Measurements from ENCODE around the gene ROR1.

The ROR1 gene

DNA sequence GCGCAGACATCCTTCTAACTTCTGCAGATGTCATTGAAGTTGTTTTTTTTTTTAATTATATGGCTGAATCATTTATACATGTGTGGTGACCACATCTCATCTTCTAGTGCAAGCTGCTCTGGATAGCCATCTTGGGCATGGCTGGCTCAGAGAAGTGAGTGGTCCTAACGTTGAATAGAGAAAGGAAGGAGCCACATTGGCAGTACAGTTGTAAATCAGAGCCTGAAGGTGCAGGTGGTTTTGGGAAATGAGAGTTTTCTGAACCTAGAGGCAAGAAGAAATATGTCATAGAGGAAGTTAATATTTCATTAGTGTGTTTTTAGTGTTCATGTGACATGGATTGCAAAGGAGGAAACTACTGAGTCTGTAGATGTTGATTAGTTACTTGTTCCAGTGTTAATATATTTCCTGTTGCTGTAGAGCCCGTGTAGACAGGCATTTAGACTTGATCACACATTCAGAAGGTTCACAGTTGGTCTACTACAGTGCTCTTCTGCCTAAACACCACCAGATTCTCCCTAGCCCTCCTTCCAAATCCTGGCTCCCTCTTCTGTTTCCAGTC lies 163.7 kb downstream of the ROR1 start:
- no peak for DNase-seq (ENCODE audit: low read depth)

DNA sequence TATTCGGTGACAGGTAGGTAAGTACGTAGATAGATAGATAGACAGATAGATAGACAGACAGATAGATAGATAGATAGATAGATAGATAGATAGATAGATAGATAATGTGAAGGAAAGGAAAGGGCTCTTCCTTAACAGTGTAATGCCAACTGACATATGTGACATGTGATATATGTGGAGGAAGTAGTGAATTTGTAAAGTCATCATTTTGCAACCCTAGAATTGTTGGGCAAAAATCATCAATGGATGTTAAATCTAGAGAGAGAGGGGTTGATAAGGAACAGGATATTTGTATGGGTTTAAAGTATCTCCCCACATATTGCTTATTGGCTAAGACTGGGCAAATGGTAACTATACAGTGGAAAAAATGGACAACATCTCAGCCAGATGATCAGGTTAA lies 166.6 kb downstream of the ROR1 start:
- DNase-seq (ENCODE audit: low read depth) = no peak

DNA sequence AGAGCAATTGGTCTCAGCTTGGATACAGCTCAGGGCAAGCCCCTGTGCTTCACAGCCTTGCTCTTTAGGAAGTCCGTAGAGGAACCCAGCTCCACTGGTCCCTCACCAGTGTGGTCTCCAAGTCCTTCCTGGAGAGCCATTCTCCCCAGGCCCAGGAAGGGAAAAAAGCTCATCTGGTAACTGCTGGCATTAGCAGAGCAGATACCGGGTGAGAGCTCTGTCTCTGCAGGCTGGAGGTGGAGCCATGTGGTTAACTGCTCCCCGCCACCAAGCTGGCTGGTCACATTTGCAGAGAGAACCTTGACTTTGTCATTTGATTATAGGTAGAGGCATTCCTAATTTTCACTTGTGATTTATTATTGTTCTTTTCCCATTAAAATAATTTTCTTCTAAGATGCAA lies 169.6 kb downstream of the ROR1 start:
- no peak for DNase-seq (ENCODE audit: low read depth)

- DNase-seq (ENCODE audit: low read depth) = no peak
Measured at GRCh38 chr1:63945943-63946342, 172.1 kb downstream of the ROR1 start.

- no peak for DNase-seq (ENCODE audit: low read depth)
Measured at GRCh38 chr1:63946866-63947491, 173.2 kb downstream of the ROR1 start.

DNA sequence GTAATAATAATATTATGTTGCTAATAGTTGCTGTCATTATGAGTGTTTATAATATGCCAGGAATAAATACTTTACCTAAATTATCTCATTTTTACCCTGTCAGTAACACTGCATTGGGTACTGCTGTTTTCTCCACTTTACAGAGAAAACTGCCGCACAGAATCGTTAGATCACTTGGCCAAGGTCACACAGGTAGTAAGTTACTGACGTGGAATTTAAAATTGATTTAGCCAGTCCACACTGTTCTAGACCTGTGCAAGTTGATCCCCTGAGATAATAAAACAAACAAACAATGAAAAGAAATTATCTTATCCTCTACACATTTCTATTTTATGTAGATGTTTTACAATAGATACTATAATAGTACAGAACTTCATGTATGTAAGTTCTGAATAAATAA lies 174.1 kb downstream of the ROR1 start:
- no peak for DNase-seq (ENCODE audit: low read depth)

DNA sequence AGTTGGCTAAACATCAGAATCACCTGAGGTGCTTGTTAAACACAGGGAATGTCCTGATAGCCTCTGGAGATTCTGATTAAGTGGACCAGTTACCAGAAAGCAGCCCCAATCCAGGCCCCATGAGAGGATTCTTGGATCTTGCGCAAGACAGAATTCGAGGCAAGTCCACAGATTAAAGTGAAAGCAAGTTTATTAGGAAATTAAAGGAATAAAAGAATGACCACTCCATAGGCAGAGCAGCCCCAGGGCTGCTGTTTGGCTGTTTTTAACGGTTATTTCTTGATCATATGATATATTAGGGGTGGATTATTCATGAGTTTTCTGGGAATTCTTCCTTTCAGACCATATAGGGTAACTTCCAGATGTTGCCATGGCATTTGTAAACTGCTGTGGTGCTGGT lies 176.2 kb downstream of the ROR1 start:
- no peak for DNase-seq (ENCODE audit: low read depth)

DNA sequence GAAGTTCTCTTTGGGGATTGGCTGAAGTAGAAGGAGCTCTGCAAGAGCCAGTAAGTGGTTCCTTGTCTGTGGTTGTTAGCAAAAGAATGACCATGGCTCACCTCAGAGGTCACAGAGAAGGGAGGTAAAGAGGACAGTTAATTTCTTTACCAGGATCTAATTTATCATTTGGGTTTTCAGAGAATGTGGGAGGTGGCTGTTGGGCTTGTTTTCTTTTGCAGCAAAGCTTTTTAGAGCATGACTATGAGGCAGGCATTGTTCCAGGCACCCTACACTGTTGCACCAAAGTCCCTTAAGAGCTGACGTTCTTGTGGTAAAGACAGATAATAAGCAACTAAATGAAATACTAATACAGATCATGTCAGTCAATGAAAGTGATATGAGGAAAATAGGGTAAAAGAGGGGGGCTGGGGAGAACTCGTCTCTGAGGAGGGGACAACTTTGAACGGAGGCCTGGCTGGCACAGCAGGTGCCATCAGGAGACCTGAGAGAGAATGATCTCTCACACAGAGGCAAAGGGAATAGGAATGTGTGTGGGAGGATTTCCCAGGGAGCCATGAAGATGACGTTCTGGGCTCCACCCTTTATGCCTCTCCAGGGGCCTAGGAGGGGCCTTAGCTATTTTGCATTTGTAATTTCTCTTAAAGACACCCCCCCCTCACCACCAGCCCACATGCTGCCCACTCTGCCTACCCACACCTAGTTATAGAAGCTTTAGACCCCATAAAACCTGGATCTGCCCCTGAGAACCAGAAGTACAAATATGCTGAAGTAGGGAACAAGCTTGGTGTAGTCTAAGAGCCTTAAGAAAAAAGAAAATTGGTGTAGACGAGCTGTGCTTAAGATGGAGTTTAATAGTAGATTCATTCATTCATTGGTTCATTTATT lies 177.5 kb downstream of the ROR1 start:
- no peak for DNase-seq (ENCODE audit: low read depth)

DNA sequence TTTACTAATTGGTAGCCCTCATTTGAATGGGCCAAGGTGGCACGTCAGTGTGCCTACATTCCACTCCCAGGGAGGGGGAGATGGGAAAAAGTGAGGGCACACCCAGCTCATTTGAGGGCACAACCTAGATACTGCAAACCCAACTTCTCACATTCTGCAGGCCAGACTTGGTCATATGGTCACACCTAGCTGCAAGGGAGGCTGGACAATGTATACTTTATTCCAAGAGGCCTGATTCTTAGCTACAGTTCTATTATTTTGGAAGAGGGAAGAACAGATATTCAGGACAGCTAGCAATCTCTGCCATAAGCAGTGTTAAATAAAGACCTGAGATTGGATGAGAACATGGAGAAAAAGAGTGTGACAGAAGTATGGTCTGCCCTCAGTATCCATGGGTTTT lies 180.4 kb downstream of the ROR1 start:
- no peak for DNase-seq (ENCODE audit: low read depth)

DNA sequence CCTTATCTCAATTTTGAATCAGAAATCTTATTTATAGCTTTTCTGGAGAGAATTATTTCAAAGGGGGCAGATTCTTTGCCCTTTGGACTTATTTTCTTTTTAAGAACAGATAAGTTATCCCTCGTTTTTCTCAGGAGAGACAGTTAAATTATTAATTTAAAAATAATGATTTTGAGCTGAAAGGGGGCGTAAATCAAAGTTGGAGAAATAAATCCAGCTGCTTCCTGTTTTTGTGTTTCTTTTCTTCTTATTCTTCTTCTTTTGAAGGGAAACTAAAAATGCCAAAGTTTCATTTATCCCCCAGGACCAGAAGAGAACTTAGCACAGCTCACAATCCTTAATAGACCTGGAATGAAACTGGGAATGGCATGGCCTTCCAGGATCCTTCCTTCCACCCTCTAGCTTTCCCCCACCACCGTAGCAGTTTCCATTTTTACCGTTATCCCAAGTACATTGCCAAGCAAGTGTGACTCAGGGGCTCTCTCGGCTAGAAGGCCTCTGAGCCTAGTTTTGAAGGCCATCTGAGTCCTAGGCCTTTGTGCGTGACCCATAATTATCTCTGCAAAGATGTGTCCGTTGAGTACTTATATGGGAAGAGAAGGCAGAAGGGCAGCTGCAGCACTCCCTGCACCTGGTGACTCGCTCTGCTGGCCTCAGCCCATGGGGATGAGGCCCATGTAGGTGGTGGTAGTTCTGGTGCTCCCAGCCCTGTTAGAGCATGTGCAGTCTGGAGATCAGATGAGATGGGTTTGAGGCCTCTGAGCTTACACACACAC lies 181.7 kb downstream of the ROR1 start:
- DNase-seq (ENCODE audit: low read depth) = no peak

GRCh38 chr1:63958556-63958955 lies 184.7 kb downstream of the ROR1 start:
- no peak for DNase-seq (ENCODE audit: low read depth)

DNA sequence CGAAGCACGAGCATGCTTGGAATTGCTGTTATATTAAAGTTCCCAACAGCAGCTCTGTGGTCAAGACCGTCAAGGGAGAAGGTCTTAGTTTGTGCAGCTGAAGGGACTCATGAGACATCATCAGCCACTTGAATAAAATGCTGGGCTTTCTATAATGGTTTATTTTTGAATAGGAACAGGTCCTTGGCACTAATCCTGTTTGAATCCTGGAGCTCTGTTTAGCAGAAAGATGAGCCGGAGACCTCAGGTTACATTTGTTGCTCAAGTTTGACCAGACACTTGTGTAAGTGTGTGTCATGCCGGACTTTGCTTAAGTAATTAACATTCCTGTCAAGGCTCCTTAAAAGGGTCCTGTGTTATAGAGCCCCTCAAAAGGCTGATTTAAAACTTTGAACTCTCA lies 186.5 kb downstream of the ROR1 start:
- DNase-seq (ENCODE audit: low read depth) = no peak

- DNase-seq (ENCODE audit: low read depth) = no peak
Measured at GRCh38 chr1:63966016-63966415, 192.2 kb downstream of the ROR1 start.

DNA sequence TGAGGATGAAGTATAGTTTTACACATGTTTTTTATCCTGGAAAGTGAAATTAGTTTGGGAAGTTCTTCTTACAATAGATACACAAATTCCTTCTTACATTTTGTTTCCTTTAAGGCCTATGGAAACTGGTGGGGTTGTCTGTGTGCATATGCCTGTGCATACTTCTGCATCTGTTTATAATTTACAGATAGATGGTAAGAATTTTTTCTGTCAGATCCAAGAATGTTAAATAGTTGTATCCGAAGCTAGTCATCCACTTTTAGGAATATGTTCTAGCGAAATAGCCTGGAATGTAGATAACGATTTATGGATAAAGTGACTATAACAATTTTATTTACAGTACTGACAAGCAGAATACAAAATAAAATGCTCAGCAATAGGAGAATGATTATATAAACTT lies 194.1 kb downstream of the ROR1 start:
- no peak for DNase-seq (ENCODE audit: low read depth)

GRCh38 chr1:63968663-63969440 lies 195.0 kb downstream of the ROR1 start:
- DNase-seq (ENCODE audit: low read depth) = no peak

DNA sequence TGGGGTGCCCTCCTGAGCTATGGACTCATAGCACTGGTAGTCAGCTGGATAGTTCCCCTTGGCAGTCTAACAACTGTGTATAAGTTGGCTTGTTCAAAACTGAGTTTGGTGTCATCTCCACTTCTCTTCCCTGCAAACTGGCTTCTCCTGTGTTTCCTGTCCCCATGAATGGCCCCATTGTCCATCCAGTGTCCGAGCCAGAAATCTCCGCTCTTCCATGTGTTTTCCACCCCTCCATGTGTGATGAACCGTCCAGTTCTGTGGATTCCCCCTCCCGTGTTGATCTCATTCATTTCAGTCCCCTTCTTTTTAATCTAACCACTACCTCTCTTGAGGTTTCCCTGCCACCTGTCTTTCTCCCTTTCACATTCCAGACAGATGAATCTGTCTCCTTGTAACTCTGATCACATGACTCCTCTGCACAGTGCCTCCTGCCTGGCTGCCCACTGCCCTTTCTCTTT lies 195.7 kb downstream of the ROR1 start:
- peak; percentile 8 for DNase-seq (ENCODE audit: low read depth)

DNA sequence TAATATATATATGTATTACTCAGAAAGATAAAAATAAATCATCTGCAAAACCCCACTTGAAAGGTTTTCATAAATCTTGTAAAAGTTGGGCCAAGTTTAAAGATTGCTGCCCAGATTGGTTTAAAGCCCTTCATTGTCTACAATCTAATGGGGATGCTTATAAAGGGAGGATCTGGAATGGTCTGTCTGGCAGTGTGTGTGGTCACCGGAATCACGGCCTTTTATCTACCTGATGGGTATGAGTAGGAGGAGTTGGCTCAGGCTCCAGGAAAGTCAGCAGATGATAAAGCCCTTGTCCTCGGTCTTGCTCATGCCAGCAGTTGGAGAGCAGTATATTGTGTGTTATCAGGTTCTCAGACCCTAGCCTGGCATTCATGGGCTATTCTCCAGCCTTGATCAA lies 197.7 kb downstream of the ROR1 start:
- no peak for DNase-seq (ENCODE audit: low read depth)

GRCh38 chr1:63973005-63973419 lies 199.2 kb downstream of the ROR1 start:
- no peak for DNase-seq (ENCODE audit: low read depth)

DNA sequence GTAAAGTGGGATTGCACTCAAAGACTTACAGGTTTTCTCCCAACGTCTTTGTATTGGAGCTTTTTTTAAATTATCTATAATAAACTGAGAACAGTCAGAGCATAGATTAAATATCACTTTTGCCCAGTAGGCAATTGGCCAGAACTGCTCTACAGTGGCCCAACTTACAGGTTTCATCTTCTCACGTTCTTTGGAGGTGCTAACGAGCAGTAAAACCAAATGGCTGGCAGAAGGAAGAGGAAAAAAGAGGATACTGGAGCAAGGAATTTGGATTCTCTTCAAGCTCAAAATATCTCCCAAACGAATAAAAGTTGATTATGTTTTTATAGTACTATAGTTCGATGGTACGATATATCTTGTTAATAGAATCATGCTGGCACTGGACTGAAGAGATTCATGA lies 201.1 kb downstream of the ROR1 start:
- DNase-seq (ENCODE audit: low read depth) = no peak

DNA sequence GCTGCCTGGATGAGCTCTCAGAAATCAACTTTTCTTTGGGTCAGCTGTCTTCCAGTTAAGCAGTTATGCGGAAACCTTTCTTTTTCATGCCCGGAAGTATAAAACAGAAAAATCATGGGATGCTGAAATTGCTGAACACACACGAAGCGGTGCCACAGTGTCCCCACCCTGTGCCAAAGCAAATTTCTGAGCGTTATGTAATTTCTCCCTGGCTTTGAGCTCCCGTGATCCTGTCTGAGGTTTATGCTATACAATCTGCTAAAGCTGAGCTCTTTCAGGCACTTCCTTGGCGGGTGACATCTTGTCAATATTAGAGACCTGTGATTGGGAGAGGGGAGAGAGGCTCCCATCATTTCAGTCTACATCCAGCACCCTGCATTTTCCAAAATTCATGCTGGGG lies 201.7 kb downstream of the ROR1 start:
- DNase-seq (ENCODE audit: low read depth) = no peak

DNA sequence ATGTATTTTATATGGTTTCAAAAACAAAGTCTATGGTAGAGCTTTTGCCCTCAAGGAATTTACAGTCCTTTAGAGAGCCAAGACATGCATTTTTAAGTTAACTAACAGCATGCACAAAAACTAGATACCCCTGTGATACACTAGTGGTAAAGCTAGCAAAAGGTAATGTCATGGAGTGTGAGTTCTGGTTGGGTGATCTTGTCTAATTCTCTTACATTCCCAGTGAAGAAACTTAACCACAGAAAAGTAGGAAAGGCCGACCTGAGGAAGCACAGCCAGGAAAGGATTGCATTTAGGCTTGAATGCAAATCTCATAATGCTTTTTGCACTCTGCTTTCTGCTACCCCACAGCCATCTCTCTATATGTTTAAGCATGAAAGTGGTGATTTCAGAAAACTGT lies 202.2 kb downstream of the ROR1 start:
- no peak for DNase-seq (ENCODE audit: low read depth)

DNA sequence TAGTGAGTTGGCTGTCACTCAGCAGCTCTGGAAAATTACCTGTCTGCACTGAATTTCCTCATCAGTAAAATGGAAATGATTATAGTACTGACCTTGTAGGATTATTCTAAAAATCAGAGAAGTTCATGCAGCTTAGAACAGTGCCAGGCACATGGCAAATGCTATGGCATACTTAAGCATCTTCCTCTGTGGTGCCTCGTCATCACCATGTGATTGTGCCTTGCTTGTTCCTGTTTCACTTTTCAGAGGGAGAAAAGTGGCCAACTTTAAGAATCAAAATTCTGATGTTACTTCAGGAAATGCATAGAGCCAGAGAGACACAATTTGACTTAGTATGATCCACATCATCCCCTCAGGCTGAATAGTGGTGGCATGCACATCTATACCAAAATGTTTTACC lies 203.6 kb downstream of the ROR1 start:
- DNase-seq (ENCODE audit: low read depth) = no peak

Data from HS-5 (cell line).